Chondrocyte (in vitro differentiated cells): ENCODE results near the gene DLX6. TPM values are rescaled to one million over a fixed set of nuclear protein-coding genes. Genes with fewer than 3 reads are reported as not detected.

Experiments
- DNase-seq: peaks from one replicate; pipeline ENCODE4 v3.0.0; 2021; ENCODE audit warnings: mixed read lengths, low spot score
- H3K27ac Mint-ChIP-seq: one replicate; pipeline ENCODE4 v1.8.0; 2021; ENCODE audit warnings: mild to moderate bottlenecking, moderate library complexity, mixed read lengths; ENCODE audit not compliant: unreplicated experiment
- H3K27me3 Mint-ChIP-seq: 2 replicates; pipeline ENCODE4 v1.8.0; 2021; ENCODE audit warnings: low read depth, mixed read lengths
- H3K36me3 Mint-ChIP-seq: 2 replicates; pipeline ENCODE4 v1.8.0; 2021; ENCODE audit warnings: low read depth, mixed read lengths
- H3K4me1 Mint-ChIP-seq: 2 replicates; pipeline ENCODE4 v1.8.0; 2021; ENCODE audit warnings: low read depth, mild to moderate bottlenecking, mixed read lengths
- H3K4me3 Mint-ChIP-seq: one replicate; pipeline ENCODE4 v1.8.0; 2021; ENCODE audit warnings: mild to moderate bottlenecking, moderate library complexity, mixed read lengths; ENCODE audit not compliant: unreplicated experiment
- H3K9me3 Mint-ChIP-seq: 2 replicates; pipeline ENCODE4 v1.8.0; 2021; ENCODE audit warnings: low read depth, mixed read lengths
- total RNA-seq: library from RNA; stranded (reverse); gene quantifications from 3 replicates; pipeline ENCODE4 v1.2.1, GENCODE V29; 2021
- TF ChIP-seq, protein P1 (sequence below): fragments of 200-600 bp; sonication (generic); IDR thresholded peaks from 2 replicates; pipeline ENCODE4 v1.5.0; 2021; ENCODE audit warnings: antibody characterized with exemption, mild to moderate bottlenecking, moderate library complexity

Gene DLX6
- total RNA-seq, 1 donor from 2014 or later = not detected

- no peaks in the 10 kb centered on the region for H3K36me3 Mint-ChIP-seq
- no peaks in the 10 kb centered on the region for H3K9me3 Mint-ChIP-seq
- DNase-seq = no peak
- H3K4me1 Mint-ChIP-seq = peaks cover 14% of the 10 kb centered on the region
- peaks cover 11% of the 10 kb centered on the region for H3K27me3 Mint-ChIP-seq
- H3K4me3 Mint-ChIP-seq = no peak overlapping the region
- peak overlapping the region; percentile 1 for H3K27ac Mint-ChIP-seq
- TF ChIP-seq, protein P1, sequence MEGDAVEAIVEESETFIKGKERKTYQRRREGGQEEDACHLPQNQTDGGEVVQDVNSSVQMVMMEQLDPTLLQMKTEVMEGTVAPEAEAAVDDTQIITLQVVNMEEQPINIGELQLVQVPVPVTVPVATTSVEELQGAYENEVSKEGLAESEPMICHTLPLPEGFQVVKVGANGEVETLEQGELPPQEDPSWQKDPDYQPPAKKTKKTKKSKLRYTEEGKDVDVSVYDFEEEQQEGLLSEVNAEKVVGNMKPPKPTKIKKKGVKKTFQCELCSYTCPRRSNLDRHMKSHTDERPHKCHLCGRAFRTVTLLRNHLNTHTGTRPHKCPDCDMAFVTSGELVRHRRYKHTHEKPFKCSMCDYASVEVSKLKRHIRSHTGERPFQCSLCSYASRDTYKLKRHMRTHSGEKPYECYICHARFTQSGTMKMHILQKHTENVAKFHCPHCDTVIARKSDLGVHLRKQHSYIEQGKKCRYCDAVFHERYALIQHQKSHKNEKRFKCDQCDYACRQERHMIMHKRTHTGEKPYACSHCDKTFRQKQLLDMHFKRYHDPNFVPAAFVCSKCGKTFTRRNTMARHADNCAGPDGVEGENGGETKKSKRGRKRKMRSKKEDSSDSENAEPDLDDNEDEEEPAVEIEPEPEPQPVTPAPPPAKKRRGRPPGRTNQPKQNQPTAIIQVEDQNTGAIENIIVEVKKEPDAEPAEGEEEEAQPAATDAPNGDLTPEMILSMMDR = no peak
These were observed 31.4 kb upstream of the DLX6 start for GRCh38 chr7:96973986-96974385.

GRCh38 chr7:96976106-96976505 is 29.2 kb upstream of the DLX6 start:
- H3K4me1 Mint-ChIP-seq = peaks cover 14% of the 10 kb centered on the region
- H3K27ac Mint-ChIP-seq = no peak overlapping the region
- H3K27me3 Mint-ChIP-seq = peaks cover 9% of the 10 kb centered on the region
- no peak overlapping the region for H3K4me3 Mint-ChIP-seq
- no peaks in the 10 kb centered on the region for H3K9me3 Mint-ChIP-seq
- no peak for DNase-seq
- TF ChIP-seq, protein P1 = no peak
- no peaks in the 10 kb centered on the region for H3K36me3 Mint-ChIP-seq

DNA sequence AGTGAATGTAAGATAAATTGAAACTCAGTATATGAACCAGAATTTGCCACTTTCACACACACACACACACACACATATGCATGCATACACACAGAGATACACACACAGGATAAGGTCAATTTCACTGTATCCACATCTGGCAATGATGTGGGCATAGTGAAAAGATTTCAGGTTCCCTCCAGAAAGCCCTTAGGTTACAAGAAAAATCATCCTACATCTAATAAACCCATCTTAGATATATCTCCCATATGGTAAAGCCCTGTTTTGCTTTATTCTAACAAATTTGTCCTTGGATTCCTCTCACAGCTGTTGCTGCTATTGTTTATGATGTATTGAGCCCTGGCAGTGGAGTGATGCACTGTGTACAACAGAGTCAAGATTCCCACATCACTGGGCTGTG is 27.9 kb upstream of the DLX6 start:
- peaks cover 14% of the 10 kb centered on the region for H3K4me1 Mint-ChIP-seq
- no peak overlapping the region for H3K27ac Mint-ChIP-seq
- no peak overlapping the region for H3K4me3 Mint-ChIP-seq
- DNase-seq = no peak
- H3K9me3 Mint-ChIP-seq = no peaks in the 10 kb centered on the region
- peaks cover 13% of the 10 kb centered on the region for H3K27me3 Mint-ChIP-seq
- TF ChIP-seq, protein P1 = no peak
- H3K36me3 Mint-ChIP-seq = no peaks in the 10 kb centered on the region

- peaks cover 27% of the 10 kb centered on the region for H3K27me3 Mint-ChIP-seq
- H3K9me3 Mint-ChIP-seq = peaks cover 2% of the 10 kb centered on the region
- TF ChIP-seq, protein P1 = no peak
- H3K27ac Mint-ChIP-seq = no peak overlapping the region
- H3K36me3 Mint-ChIP-seq = no peaks in the 10 kb centered on the region
- H3K4me3 Mint-ChIP-seq = no peak overlapping the region
- no peak for DNase-seq
- H3K4me1 Mint-ChIP-seq = no peaks in the 10 kb centered on the region
These were observed 25.6 kb upstream of the DLX6 start for GRCh38 chr7:96979551-96980276.

DNA sequence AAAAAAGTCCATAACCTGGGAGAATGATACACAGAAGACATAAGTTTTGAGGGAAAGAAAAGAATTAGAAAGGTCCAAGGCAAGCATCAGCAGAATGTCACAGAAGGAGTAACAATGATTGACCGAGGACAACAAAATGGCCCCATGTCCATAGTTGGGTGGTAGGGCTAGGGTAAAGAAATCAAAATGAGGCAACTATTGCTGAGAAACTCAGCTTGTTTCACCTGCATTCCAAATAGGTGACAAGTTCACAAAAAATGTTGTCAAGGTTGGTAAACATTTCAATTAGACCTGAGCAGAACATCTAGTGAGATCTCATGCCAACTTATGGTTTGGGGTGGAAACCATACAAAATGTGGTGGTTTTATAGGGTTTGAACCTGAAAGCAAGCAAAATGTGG is 22.8 kb upstream of the DLX6 start:
- Mint-ChIP-seq H3K27ac (no peak overlapping the region), H3K4me3 (no peak overlapping the region), H3K36me3 (no peaks in the 10 kb centered on the region), H3K27me3 (peaks cover 47% of the 10 kb centered on the region), H3K9me3 (peaks cover 2% of the 10 kb centered on the region), H3K4me1 (no peaks in the 10 kb centered on the region)
- TF ChIP-seq, protein P1 = no peak
- no peak for DNase-seq
